ENCODE results near the gene PFDN6.

PFDN6 gene

GRCh38 chr6:33318426-33319073, 29.1 kb downstream of the PFDN6 start:
- DNase-seq, result no peak

GRCh38 chr6:33319939-33320314, 30.5 kb downstream of the PFDN6 start:
- no peak for DNase-seq

DNA sequence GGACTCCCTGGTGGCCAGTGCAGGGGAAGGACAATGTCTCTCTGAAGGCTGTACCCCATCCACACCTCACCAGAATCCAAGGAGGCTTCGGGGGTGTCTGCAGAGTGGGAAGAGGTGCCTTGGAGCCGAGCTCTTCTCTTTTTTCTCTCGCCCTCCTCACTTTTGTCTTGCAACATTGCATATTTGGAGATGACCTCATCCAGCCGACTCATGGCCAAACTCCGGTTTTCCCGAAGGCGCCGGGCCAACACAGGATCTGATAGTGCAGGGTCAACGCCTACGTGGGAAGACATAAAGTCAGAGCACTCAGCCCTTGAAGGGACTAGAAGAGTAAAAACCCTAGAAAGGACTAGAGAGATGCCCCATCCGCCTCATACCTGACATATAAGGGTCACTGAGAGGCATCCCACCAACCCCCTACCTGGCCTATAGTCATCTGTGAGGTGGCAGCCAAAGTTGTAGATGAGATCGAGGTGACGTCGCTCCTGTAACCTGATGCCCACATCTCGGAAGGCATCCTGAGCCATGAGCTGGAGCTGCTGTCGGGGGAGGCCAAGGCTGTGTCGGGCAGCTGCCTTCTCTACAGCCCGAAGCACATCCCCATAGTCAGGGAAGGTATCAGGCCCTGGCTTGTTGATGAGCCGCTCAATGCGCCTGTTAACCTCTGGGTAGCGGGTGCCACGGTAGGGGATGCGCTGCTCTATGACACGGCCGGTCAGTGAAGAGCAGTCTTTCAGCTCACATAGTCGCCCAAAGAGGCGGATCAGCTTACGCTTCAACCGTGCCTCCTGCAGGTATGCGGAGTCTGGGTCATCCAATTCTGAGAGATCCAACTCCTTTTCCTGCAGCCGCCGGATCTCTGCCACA, 31.1 kb downstream of the PFDN6 start:
- no peak for DNase-seq

DNA sequence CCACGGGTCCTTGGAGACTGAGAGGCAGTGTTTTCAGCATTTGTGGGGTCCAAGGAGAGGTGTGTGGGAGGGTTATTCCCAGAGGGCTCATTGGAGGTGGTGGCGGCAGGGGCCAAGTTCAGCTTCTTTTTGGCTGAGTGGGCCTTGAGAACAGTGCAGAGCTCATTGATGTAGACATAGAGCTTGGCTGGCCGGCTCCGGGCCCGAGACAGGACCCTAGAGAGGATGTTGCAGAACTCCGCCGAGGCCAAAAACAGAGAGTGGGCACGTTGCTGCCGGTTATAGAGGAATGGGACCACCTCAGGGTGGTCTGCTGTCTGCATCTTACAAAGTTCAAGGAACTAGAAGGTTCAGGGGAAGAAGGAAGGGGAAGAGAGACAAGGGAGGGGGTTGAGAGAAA, 31.8 kb downstream of the PFDN6 start:
- DNase-seq, result no peak

DNA sequence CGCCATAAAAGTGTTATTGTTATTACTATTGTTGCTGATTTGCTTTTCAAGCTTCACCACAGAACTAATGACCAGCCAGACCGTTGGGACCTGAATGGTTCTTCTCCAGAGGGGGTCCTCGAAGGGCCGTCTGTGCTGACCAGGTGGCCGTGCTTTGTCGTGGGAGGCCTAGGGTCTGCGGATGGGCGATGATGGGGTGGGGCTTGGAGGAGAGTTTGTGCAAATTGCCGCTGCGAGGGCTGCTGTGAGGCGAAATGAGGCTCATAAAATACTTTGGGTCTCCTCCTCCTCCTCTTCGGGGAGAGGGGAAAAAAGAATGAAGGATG, 34.2 kb downstream of the PFDN6 start:
- no peak for DNase-seq

GRCh38 chr6:33324125-33324524, 34.7 kb downstream of the PFDN6 start:
- no peak for DNase-seq

DNA sequence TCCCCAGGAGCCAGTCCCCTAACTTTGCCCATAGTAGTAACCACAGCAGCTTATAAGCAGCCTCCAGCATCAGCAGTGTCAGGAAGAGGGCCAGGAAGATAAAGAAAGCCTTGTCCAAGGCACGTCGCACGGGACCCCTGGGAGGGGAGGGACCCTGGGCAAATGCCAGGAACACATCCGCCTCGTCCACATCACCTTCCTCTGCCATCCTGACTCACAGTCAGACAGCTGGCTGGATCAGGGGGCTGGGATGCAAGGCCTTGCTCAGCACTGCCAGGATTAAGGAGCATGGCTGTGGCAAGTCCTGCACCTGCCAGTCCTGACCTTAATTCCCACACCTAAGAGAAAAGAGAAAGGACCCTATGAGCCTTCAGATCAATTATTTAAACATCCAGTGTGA, 39.7 kb downstream of the PFDN6 start:
- DNase-seq, result no peak

GRCh38 chr6:33330736-33331135, 41.3 kb downstream of the PFDN6 start:
- no peak for DNase-seq

GRCh38 chr6:33333666-33334065, 44.3 kb downstream of the PFDN6 start:
- no peak for DNase-seq

GRCh38 chr6:33335916-33336315, 46.5 kb downstream of the PFDN6 start:
- DNase-seq, result no peak

DNA sequence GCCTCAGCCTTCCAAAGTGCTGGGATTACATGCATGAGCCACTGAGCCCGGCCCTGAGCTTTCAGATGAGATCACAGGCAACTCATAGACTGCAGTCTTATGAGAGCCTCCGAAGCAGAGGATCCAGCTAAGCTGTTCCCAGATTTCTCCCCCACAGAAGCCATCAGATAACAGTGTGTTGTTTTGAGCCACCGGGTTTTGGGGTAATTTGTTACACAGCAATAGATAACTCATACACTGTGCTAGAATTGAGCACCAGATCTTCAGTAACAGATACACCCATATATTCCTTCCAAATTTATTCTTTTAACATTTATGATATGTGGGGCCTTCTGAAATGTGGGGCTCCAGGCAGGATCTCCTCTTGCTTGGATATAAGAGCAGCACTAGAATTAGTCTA, 47.1 kb downstream of the PFDN6 start:
- no peak for DNase-seq

DNA sequence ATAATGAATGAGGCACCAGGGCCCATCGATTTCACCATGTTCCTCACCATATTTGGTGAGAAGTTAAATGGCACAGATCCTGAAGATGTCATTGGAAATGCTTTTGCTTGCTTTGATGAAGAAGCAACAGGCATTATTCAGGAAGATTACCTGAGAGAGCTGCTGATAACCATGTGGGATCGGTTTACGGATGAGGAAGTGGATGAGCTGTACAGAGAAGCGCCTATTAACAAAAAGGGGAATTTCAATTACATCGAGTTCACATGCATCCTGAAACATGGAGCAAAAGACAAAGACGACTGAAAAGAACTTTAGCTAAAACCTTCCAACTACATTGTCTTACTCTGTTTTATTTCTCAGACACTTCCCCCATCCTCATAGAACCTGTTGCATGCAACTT, 49.8 kb downstream of the PFDN6 start:
- no peak for DNase-seq

Measured in NCI-H1048 (cell line).